SJSA1 (cell line): ENCODE measurements around the gene PRH2. TPM values are rescaled to one million over a fixed set of nuclear protein-coding genes. Genes with fewer than 3 reads are reported as not detected.

Source experiments
- DNase-seq, 2 experiments: peaks; one replicate each; pipeline ENCODE4 v3.0.0-alpha.2; 2015 to 2020; ENCODE audit warnings: low spot score in 2 of 2, low read depth in 1 of 2
- H3K27ac ChIP-seq: fragments of 250-450 bp; sonication (Bioruptor Pico); 2 replicates; pipeline ENCODE4 v1.5.1; 2020; ENCODE audit warnings: mild to moderate bottlenecking, moderate library complexity
- H3K27me3 ChIP-seq: fragments of 250-450 bp; sonication (Bioruptor Pico); replicated peaks from 2 replicates; pipeline ENCODE4 v1.5.1; 2020; ENCODE audit warnings: mild to moderate bottlenecking, moderate library complexity
- H3K36me3 ChIP-seq: fragments of 250-450 bp; sonication (Bioruptor Pico); 2 replicates; pipeline ENCODE4 v1.5.1; 2020; ENCODE audit warnings: mild to moderate bottlenecking
- H3K4me1 ChIP-seq: fragments of 250-450 bp; sonication (Bioruptor Pico); replicated peaks from 2 replicates; pipeline ENCODE4 v1.6.1; 2021; ENCODE audit warnings: mild to moderate bottlenecking
- H3K4me3 ChIP-seq: fragments of 250-450 bp; sonication (Bioruptor Pico); 2 replicates; pipeline ENCODE4 v1.5.1; 2020; ENCODE audit warnings: mild to moderate bottlenecking
- H3K9me3 ChIP-seq: fragments of 250-450 bp; sonication (Bioruptor Pico); replicated peaks from 2 replicates; pipeline ENCODE4 v1.5.1; 2020; ENCODE audit warnings: mild to moderate bottlenecking
- total RNA-seq: library from RNA; depleted of rRNA; stranded (reverse); fragments of >200 nt; shearing (Covaris generic); gene quantifications from 2 replicates; pipeline ENCODE4 v1.2.3, GENCODE V29; 2014; rRNA removed

PRH2 gene
- total RNA-seq, result not detected in 2 replicates

- no peak within 1 kb of the TSS for H3K27ac ChIP-seq
- no peaks in the 10 kb centered on the region for H3K36me3 ChIP-seq
- no peak for DNase-seq
- no peaks in the 10 kb centered on the region for H3K27me3 ChIP-seq
- no peak within 1 kb of the TSS for H3K4me3 ChIP-seq
- no peaks in the 10 kb centered on the region for H3K4me1 ChIP-seq
- H3K9me3 ChIP-seq, result no peaks in the 10 kb centered on the region
Measured at GRCh38 chr12:10928746-10929286, at the start of gene PRH2. TSS of gene PRH2 (plus strand) at chr12:10929236. CDS start at chr12:10929274, 38 bp downstream.

GRCh38 chr12:10884086-10884725, 44.8 kb upstream of the PRH2 start, which contains the start of gene PRH1:
TSS of gene PRH1 (minus strand) at chr12:10884255. CDS start at chr12:10884217, 38 bp downstream.
- DNase-seq, result no peak
- Histone ChIP-seq H3K4me1 (no peaks in the 10 kb centered on the region), H3K4me3 (no peak within 1 kb of the TSS), H3K27ac (no peak within 1 kb of the TSS), H3K9me3 (no peaks in the 10 kb centered on the region), H3K36me3 (peaks cover 4% of the 10 kb centered on the region; the same call in 1 of the 2 replicates), H3K27me3 (no peaks in the 10 kb centered on the region)

DNA sequence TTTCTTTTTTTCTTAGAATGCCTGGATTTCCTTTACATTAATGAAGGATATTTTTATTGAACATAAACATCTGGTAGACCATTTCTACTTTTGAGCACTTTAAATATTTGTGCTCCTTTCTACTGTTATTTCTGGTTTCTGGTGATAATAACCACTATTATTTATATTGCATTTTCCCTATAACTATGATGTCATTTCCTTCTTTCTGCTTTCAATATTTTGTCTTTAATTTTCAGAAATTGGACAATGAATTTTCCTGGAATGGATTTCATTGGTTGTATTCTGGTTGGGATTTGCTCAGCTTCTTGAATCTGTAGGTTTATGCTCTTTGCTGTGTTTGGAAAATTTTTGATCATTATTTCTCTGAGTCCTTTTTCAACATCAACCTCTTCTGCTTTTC, 39.8 kb upstream of the PRH2 start:
- H3K27me3 ChIP-seq, result no peaks in the 10 kb centered on the region
- H3K4me1 ChIP-seq, result no peaks in the 10 kb centered on the region
- H3K9me3 ChIP-seq, result no peaks in the 10 kb centered on the region
- no peaks in the 10 kb centered on the region for H3K36me3 ChIP-seq
- no peak for DNase-seq
- H3K27ac ChIP-seq, result no peak overlapping the region
- no peak overlapping the region for H3K4me3 ChIP-seq

- Histone ChIP-seq H3K27ac (no peak overlapping the region), H3K4me3 (no peak overlapping the region), H3K4me1 (no peaks in the 10 kb centered on the region), H3K36me3 (no peaks in the 10 kb centered on the region), H3K27me3 (no peaks in the 10 kb centered on the region), H3K9me3 (no peaks in the 10 kb centered on the region)
- no peak for DNase-seq
Measured at GRCh38 chr12:10891937-10892336, 37.1 kb upstream of the PRH2 start.

DNA sequence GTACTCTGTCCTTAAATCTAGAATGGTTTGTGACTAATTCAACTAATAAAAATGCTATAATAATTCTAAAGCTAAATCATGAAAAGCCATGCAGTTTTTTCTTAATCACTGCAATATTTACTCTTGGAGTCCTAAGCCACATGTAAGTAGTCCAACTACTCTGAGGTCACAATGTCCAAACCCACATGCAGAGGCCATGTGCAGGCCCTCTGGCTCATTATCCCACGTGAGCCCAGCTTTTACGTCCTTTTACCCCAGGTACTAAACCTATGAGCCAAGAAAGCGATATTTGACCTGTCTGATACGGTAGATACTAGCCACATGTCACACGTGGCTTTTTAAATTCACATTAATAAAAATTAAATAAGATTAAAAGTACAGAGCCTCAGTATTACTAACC, 32.2 kb upstream of the PRH2 start:
- Histone ChIP-seq H3K4me1 (no peaks in the 10 kb centered on the region), H3K9me3 (no peaks in the 10 kb centered on the region), H3K4me3 (no peak overlapping the region), H3K27me3 (no peaks in the 10 kb centered on the region), H3K27ac (no peak overlapping the region), H3K36me3 (no peaks in the 10 kb centered on the region)
- DNase-seq, result no peak

GRCh38 chr12:10900530-10900929, 28.5 kb upstream of the PRH2 start:
- no peak overlapping the region for H3K4me3 ChIP-seq
- H3K27ac ChIP-seq, result no peak overlapping the region
- H3K36me3 ChIP-seq, result no peaks in the 10 kb centered on the region
- no peaks in the 10 kb centered on the region for H3K27me3 ChIP-seq
- DNase-seq, result no peak
- peaks cover 4% of the 10 kb centered on the region; the same call in 1 of the 2 replicates for H3K9me3 ChIP-seq
- no peaks in the 10 kb centered on the region for H3K4me1 ChIP-seq

- H3K27ac ChIP-seq, result no peak overlapping the region
Measured at GRCh38 chr12:10900972-10901371, 28.1 kb upstream of the PRH2 start.

DNA sequence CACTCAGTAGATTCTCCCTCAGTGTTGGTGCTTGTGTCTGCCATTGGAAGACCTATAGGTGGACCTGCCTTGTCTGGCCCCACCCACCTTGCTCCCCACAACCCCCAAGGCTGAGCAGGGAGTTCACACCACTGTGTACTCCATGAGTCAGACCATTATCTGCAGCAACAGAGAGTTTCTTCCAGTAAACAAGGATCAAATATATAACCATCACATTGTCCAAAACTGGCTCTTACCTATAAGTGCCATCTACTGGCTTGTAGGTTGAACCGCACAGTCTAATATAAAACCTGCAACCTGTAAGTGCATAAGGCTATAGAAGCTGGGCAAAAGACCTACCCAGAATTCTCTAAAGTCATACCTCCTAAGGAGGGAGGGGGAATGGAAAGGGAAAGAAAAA, 27.6 kb upstream of the PRH2 start:
- no peak for DNase-seq
- no peak overlapping the region for H3K4me3 ChIP-seq
- H3K36me3 ChIP-seq, result no peaks in the 10 kb centered on the region
- H3K4me1 ChIP-seq, result no peaks in the 10 kb centered on the region
- H3K9me3 ChIP-seq, result peaks cover 4% of the 10 kb centered on the region; the same call in 1 of the 2 replicates
- H3K27ac ChIP-seq, result no peak overlapping the region
- no peaks in the 10 kb centered on the region for H3K27me3 ChIP-seq

More at GRCh38 chr12:10900972-10901371, 28.1 kb upstream of the PRH2 start:
- Histone ChIP-seq H3K27me3 (no peaks in the 10 kb centered on the region), H3K9me3 (peaks cover 4% of the 10 kb centered on the region; the same call in 1 of the 2 replicates), H3K4me3 (no peak overlapping the region), H3K36me3 (no peaks in the 10 kb centered on the region), H3K4me1 (no peaks in the 10 kb centered on the region)
- DNase-seq, result no peak

DNA sequence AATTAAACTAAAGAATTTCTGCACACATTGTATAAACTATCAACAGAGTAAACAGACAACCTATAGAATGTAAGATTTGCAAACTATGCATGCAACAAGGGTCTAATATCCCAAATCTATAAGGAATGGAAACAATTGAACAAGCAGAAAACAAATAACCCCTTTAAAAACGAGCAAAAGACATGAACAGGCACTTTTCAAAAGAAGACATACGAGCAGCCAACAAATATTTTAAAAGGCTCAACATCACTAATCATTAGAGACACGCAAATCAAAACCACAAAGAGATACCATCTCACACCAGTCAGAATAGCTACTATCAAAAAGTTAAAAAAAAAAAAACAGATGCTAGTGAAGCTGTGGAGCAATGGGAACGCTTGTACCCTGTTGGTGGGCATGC, 24.4 kb upstream of the PRH2 start:
- H3K27ac ChIP-seq, result no peak overlapping the region
- no peaks in the 10 kb centered on the region for H3K4me1 ChIP-seq
- no peak overlapping the region for H3K4me3 ChIP-seq
- DNase-seq, result no peak
- peaks cover 4% of the 10 kb centered on the region; the same call in 1 of the 2 replicates for H3K9me3 ChIP-seq
- H3K27me3 ChIP-seq, result no peaks in the 10 kb centered on the region
- no peaks in the 10 kb centered on the region for H3K36me3 ChIP-seq

DNA sequence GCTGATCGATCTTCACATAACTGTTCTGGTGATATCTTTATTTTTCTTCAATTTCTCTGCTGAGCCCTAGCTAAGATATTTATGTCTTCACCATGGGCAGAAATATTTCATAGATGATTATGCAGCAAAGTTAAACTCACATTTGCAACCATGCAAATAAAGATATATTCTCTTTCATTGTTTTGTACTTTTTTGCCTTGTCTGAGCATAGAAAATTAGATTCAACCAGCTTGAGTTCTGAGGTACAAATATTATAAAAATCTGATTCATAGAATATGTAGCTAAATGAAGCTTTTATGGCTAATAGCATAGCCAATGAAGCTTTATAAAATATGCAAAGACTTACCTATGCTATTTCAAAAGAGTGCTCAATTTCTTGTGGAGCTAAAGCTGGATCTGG, 19.6 kb upstream of the PRH2 start, which contains the start of gene TAS2R13:
Gene TAS2R13, minus strand, starts transcription at position 101 of the 400 bp plus-strand sequence. CDS start 264 bp downstream, outside the sequence.
- Histone ChIP-seq H3K36me3 (no peaks in the 10 kb centered on the region; the same call in 1 of the 2 replicates), H3K27ac (no peak within 1 kb of the TSS), H3K4me1 (no peaks in the 10 kb centered on the region), H3K4me3 (no peak within 1 kb of the TSS), H3K27me3 (no peaks in the 10 kb centered on the region), H3K9me3 (no peaks in the 10 kb centered on the region)
- no peak for DNase-seq

DNA sequence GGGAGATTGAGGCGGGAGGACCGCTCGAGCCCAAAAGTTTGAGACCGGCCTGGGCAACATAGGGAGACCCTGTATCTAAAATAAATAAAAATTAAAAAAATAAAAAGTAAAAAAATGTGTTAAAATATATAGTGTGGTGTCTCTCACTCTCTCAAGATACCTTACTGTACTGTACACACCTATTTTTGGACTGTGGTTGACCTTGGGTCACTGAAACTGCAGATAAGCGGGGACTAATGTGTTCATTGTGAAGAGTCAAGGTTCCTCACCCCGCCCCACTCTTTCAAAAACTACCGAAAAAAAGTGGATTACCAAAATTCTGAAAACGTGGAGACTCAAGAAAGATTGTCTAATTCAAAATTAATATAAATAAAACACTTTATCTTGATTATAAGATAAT, 18.7 kb upstream of the PRH2 start:
- H3K4me1 ChIP-seq, result no peaks in the 10 kb centered on the region
- no peak overlapping the region for H3K4me3 ChIP-seq
- H3K36me3 ChIP-seq, result no peaks in the 10 kb centered on the region; the same call in 1 of the 2 replicates
- no peaks in the 10 kb centered on the region for H3K27me3 ChIP-seq
- no peaks in the 10 kb centered on the region for H3K9me3 ChIP-seq
- DNase-seq, result no peak
- no peak overlapping the region for H3K27ac ChIP-seq

DNA sequence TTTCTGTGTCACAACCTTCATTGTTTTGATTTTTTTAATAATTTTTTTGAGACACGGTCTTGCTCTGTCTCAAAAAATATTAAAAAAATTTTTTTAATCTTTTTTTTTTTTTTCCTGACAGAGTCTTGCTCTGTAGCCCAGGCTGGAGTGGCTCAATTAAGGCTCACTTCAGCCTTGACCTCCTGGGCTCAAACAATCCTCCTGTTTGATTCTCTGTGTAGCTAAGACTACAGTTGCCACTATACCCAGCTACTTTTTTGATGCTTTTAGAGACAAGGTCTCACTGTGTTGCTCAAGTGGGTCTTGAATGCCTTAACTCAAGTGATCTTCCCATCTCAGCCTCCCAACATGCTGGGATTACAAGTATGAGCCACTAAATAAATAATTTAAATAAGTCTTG, 9.2 kb upstream of the PRH2 start:
- no peak for DNase-seq
- Histone ChIP-seq H3K4me1 (no peaks in the 10 kb centered on the region), H3K4me3 (no peak overlapping the region), H3K36me3 (no peaks in the 10 kb centered on the region), H3K27me3 (no peaks in the 10 kb centered on the region), H3K9me3 (no peaks in the 10 kb centered on the region; the same call in 1 of the 2 replicates), H3K27ac (no peak overlapping the region)

DNA sequence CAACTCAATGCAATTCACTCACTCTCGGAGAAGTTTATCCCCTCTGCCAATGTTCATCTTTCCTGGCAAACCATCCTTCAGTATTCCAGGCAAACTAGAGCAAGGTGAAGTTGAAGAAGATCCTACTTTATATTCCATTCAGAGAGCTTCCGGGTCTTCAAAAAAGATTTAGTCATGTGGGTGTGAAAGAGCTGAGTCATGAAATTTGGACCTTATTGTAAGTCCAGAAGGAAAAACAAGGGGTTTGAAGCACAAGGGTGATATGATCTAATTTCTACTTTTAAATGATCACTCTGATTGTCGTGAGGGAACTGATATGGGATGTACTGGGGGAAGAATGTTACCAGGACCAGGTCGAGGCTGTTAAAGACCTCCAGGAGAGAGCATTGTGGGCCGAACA, 2.8 kb upstream of the PRH2 start:
- no peaks in the 10 kb centered on the region for H3K9me3 ChIP-seq
- H3K27ac ChIP-seq, result no peak overlapping the region
- H3K4me1 ChIP-seq, result no peaks in the 10 kb centered on the region
- H3K36me3 ChIP-seq, result no peaks in the 10 kb centered on the region
- no peak overlapping the region for H3K4me3 ChIP-seq
- no peak for DNase-seq
- H3K27me3 ChIP-seq, result no peaks in the 10 kb centered on the region

- DNase-seq, result no peak
- Histone ChIP-seq H3K27me3 (no peaks in the 10 kb centered on the region), H3K4me3 (no peak overlapping the region), H3K27ac (no peak overlapping the region), H3K36me3 (no peaks in the 10 kb centered on the region), H3K9me3 (no peaks in the 10 kb centered on the region), H3K4me1 (peaks cover 4% of the 10 kb centered on the region; the same call in 1 of the 2 replicates)
Measured at GRCh38 chr12:10936506-10936905, 7.5 kb downstream of the PRH2 start.
